ENCODE results near the gene MSH5.

The MSH5 gene

DNA sequence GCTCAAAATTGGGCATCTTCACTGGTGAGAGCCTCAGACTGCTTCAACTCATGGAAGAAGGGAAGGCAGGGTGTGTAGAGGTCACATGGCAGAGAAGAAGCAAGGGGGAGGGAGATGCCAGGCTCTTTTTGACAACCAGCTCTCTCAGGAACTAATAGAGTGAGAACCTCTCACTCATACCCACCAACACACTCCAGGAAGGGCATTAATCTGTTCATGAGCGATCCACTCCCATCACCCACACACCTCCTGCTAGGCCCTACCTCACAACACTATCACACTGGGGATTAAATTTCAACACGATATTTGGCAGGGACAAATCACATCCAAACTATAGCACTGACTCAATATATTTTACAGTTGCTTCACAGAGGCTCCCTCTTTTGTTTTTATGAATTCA is 2.0 kb downstream of the MSH5 start:
- Histone ChIP-seq H3K4me2 (ENCODE audit: low read length) (no peak overlapping the region), H3K27me3 (ENCODE audit: insufficient read depth, low read length) (no peaks in the 10 kb centered on the region), H3F3A (ENCODE audit: insufficient read depth, low read length) (0 out of 2 replicates have a peak, but pooled peaks cover 3% of the 10 kb centered on the region), H3K9me3 (ENCODE audit: low read length) (no peaks in the 10 kb centered on the region), H2AFZ (ENCODE audit: low read length) (no peak overlapping the region), H3K36me3 (ENCODE audit: insufficient read depth, low read length) (peaks cover 39% of the 10 kb centered on the region), H3K4me1 (ENCODE audit: insufficient read depth, low read length, severe bottlenecking) (peaks cover 38% of the 10 kb centered on the region), H4K20me1 (ENCODE audit: insufficient read depth, low read length) (no peaks in the 10 kb centered on the region), H3K9me2 (ENCODE audit: low read depth, low read length) (no peaks in the 10 kb centered on the region), H3K27ac (ENCODE audit: low read depth, low read length, poor library complexity, severe bottlenecking) (peak overlapping the region; percentile 1), H3K79me2 (ENCODE audit: insufficient read depth, low read length) (0 out of 2 replicates have a peak, but pooled peaks cover under 1% of the 10 kb centered on the region), H3K9ac (ENCODE audit: low read length) (no peak overlapping the region), H3K4me3 (ENCODE audit: low read depth, low read length, poor library complexity, severe bottlenecking) (no peak overlapping the region)
- TF ChIP-seq, protein P1, sequence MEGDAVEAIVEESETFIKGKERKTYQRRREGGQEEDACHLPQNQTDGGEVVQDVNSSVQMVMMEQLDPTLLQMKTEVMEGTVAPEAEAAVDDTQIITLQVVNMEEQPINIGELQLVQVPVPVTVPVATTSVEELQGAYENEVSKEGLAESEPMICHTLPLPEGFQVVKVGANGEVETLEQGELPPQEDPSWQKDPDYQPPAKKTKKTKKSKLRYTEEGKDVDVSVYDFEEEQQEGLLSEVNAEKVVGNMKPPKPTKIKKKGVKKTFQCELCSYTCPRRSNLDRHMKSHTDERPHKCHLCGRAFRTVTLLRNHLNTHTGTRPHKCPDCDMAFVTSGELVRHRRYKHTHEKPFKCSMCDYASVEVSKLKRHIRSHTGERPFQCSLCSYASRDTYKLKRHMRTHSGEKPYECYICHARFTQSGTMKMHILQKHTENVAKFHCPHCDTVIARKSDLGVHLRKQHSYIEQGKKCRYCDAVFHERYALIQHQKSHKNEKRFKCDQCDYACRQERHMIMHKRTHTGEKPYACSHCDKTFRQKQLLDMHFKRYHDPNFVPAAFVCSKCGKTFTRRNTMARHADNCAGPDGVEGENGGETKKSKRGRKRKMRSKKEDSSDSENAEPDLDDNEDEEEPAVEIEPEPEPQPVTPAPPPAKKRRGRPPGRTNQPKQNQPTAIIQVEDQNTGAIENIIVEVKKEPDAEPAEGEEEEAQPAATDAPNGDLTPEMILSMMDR (IDR thresholded peaks at IDR 0.05; ENCODE audit: low read length): no peak
- TF ChIP-seq EZH2 (IDR thresholded peaks at IDR 0.05; ENCODE audit: borderline replicate concordance, low read length): no peak

GRCh38 chr6:31742894-31743293 is 3.1 kb downstream of the MSH5 start:
- H3K36me3 ChIP-seq (ENCODE audit: insufficient read depth, low read length): peaks cover 50% of the 10 kb centered on the region
- no peak overlapping the region for H3K4me3 ChIP-seq (ENCODE audit: low read depth, low read length, poor library complexity, severe bottlenecking)
- H3K27me3 ChIP-seq (ENCODE audit: insufficient read depth, low read length): no peaks in the 10 kb centered on the region
- no peak overlapping the region for H3K9ac ChIP-seq (ENCODE audit: low read length)
- H3K4me1 ChIP-seq (ENCODE audit: insufficient read depth, low read length, severe bottlenecking): peaks cover 27% of the 10 kb centered on the region
- no peaks in the 10 kb centered on the region for H3K79me2 ChIP-seq (ENCODE audit: insufficient read depth, low read length)
- no peak for TF ChIP-seq EZH2 (IDR thresholded peaks at IDR 0.05; ENCODE audit: borderline replicate concordance, low read length)
- TF ChIP-seq, protein P1 (IDR thresholded peaks at IDR 0.05; ENCODE audit: low read length): no peak
- H4K20me1 ChIP-seq (ENCODE audit: insufficient read depth, low read length): no peaks in the 10 kb centered on the region
- no peaks in the 10 kb centered on the region for H3K9me2 ChIP-seq (ENCODE audit: low read depth, low read length)
- no peaks in the 10 kb centered on the region for H3K9me3 ChIP-seq (ENCODE audit: low read length)
- H3K27ac ChIP-seq (ENCODE audit: low read depth, low read length, poor library complexity, severe bottlenecking): no peak overlapping the region
- no peak overlapping the region for H2AFZ ChIP-seq (ENCODE audit: low read length)
- no peaks in the 10 kb centered on the region for H3F3A ChIP-seq (ENCODE audit: insufficient read depth, low read length)
- H3K4me2 ChIP-seq (ENCODE audit: low read length): no peak overlapping the region

GRCh38 chr6:31744422-31744821 is 4.6 kb downstream of the MSH5 start:
- no peaks in the 10 kb centered on the region for H3K9me2 ChIP-seq (ENCODE audit: low read depth, low read length)
- no peak overlapping the region for H3K4me3 ChIP-seq (ENCODE audit: low read depth, low read length, poor library complexity, severe bottlenecking)
- no peaks in the 10 kb centered on the region for H3K9me3 ChIP-seq (ENCODE audit: low read length)
- no peak overlapping the region for H2AFZ ChIP-seq (ENCODE audit: low read length)
- H3K27me3 ChIP-seq (ENCODE audit: insufficient read depth, low read length): no peaks in the 10 kb centered on the region
- peaks cover 54% of the 10 kb centered on the region for H3K36me3 ChIP-seq (ENCODE audit: insufficient read depth, low read length)
- no peak overlapping the region for H3K9ac ChIP-seq (ENCODE audit: low read length)
- TF ChIP-seq EZH2 (IDR thresholded peaks at IDR 0.05; ENCODE audit: borderline replicate concordance, low read length): no peak
- TF ChIP-seq, protein P1 (IDR thresholded peaks at IDR 0.05; ENCODE audit: low read length): no peak
- no peaks in the 10 kb centered on the region for H3F3A ChIP-seq (ENCODE audit: insufficient read depth, low read length)
- H4K20me1 ChIP-seq (ENCODE audit: insufficient read depth, low read length): no peaks in the 10 kb centered on the region
- H3K79me2 ChIP-seq (ENCODE audit: insufficient read depth, low read length): no peaks in the 10 kb centered on the region
- H3K27ac ChIP-seq (ENCODE audit: low read depth, low read length, poor library complexity, severe bottlenecking): no peak overlapping the region
- peaks cover 12% of the 10 kb centered on the region for H3K4me1 ChIP-seq (ENCODE audit: insufficient read depth, low read length, severe bottlenecking)
- H3K4me2 ChIP-seq (ENCODE audit: low read length): no peak overlapping the region

All from OCI-LY1 (cell line).